ENCODE data around the gene ARHGEF4. TPM values are rescaled to one million over a fixed set of nuclear protein-coding genes. Genes with fewer than 3 reads are reported as not detected.

The ARHGEF4 gene
- total RNA-seq, 1 experiment from 2014 or later = 12.6 TPM

DNA sequence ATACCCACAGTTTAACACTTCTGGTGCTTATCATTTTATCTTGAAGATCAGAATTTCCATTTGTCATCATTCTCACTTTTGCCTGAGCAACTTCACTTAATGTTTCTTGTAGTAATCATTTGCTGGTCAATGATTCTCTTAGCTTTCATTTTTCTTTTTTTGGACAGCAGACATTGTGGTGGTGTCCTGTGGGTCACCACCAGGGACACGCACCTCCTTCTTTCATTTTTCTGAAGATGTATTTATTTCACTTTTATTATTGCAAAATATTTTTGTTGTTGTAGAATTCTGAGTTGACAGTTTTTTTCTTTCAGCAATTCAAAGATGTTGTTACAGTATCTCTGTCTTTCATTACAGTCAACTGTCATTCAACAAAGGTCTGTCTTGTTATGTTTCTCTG lies 172.3 kb downstream of the ARHGEF4 start:
- H3K9ac ChIP-seq (ENCODE audit: extremely low read depth, insufficient read length, low read length) = no peak overlapping the region
- H2BK5ac ChIP-seq (ENCODE audit: insufficient read length, low read length) = no peak overlapping the region
- no peaks in the 10 kb centered on the region for H3K9me3 Mint-ChIP-seq
- no peak overlapping the region for H3K18ac ChIP-seq (ENCODE audit: insufficient read length, low read depth, low read length)
- no peaks in the 10 kb centered on the region; the same call in 1 of the 2 replicates for H3K27me3 Mint-ChIP-seq (ENCODE audit: low read depth)
- no peaks in the 10 kb centered on the region for H3K79me2 ChIP-seq (ENCODE audit: insufficient read depth, low read length)
- H3K4me1 ChIP-seq (ENCODE audit: insufficient read depth, low read length) = no peaks in the 10 kb centered on the region; the same call in 1 of the 2 replicates
- no peak overlapping the region for H3K27ac ChIP-seq (ENCODE audit: insufficient read length, low read depth, low read length)
- TF ChIP-seq, protein P1, sequence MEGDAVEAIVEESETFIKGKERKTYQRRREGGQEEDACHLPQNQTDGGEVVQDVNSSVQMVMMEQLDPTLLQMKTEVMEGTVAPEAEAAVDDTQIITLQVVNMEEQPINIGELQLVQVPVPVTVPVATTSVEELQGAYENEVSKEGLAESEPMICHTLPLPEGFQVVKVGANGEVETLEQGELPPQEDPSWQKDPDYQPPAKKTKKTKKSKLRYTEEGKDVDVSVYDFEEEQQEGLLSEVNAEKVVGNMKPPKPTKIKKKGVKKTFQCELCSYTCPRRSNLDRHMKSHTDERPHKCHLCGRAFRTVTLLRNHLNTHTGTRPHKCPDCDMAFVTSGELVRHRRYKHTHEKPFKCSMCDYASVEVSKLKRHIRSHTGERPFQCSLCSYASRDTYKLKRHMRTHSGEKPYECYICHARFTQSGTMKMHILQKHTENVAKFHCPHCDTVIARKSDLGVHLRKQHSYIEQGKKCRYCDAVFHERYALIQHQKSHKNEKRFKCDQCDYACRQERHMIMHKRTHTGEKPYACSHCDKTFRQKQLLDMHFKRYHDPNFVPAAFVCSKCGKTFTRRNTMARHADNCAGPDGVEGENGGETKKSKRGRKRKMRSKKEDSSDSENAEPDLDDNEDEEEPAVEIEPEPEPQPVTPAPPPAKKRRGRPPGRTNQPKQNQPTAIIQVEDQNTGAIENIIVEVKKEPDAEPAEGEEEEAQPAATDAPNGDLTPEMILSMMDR (conservative IDR thresholded peaks at IDR 0.05) = 0 out of 3 replicates have a peak, but pooled peaks have one; percentile 16
- H2BK120ac ChIP-seq (ENCODE audit: low read depth, low read length, poor library complexity, severe bottlenecking) = no peak overlapping the region
- H3K36me3 Mint-ChIP-seq (ENCODE audit: insufficient read depth in 1 of 3, low read depth in 3 of 3) = no peaks in the 10 kb centered on the region; a peak in 1 of 7 replicates
- peaks cover 7 to 13% of the 10 kb centered on the region in 2 experiments for H3K4me1 Mint-ChIP-seq
- no peaks in the 10 kb centered on the region for H3K9me3 ChIP-seq (ENCODE audit: control insufficient read depth, low read depth, low read length)
- H3K23me2 ChIP-seq (ENCODE audit: insufficient read length, low read depth, low read length, poor library complexity, severe bottlenecking) = no peaks in the 10 kb centered on the region
- no peak overlapping the region for H3K4ac ChIP-seq (ENCODE audit: low read depth, low read length)
- no peaks in the 10 kb centered on the region for H4K20me1 ChIP-seq (ENCODE audit: control insufficient read depth, insufficient read depth, insufficient read length)
- no peak overlapping the region for H4K5ac ChIP-seq (ENCODE audit: insufficient read length, low read depth, low read length)
- no peak for DNase-seq
- no peak overlapping the region for H3K14ac ChIP-seq (ENCODE audit: insufficient read depth, low read length)
- H2BK15ac ChIP-seq (ENCODE audit: low read depth, low read length) = no peak overlapping the region
- no peaks in the 10 kb centered on the region for H3K27me3 ChIP-seq (ENCODE audit: insufficient read depth, low read length)
- H3K4me2 ChIP-seq (ENCODE audit: insufficient read depth, insufficient read length, low read length) = no peak overlapping the region
- no peak overlapping the region for H2AFZ ChIP-seq (ENCODE audit: low read length)
- no peak overlapping the region for H4K91ac ChIP-seq (ENCODE audit: insufficient read length, low read depth, low read length)
- no peak overlapping the region for H3K27ac Mint-ChIP-seq
- H3K56ac ChIP-seq (ENCODE audit: insufficient read length, low read depth, low read length) = no peak overlapping the region
- H2AK5ac ChIP-seq (ENCODE audit: insufficient read length, low read length) = no peak overlapping the region
- H3K4me3 Mint-ChIP-seq = no peak overlapping the region
- H3K23ac ChIP-seq (ENCODE audit: insufficient read length, low read depth, low read length) = no peak overlapping the region
- no peaks in the 10 kb centered on the region for H3K79me1 ChIP-seq (ENCODE audit: insufficient read depth, low read depth, low read length, poor library complexity, severe bottlenecking)
- no peak overlapping the region for H4K8ac ChIP-seq (replicated peaks; ENCODE audit: insufficient read length, low read depth, low read length)
- H3T11ph ChIP-seq (ENCODE audit: low read length) = no peak overlapping the region
- H2BK12ac ChIP-seq (ENCODE audit: insufficient read length, low read depth, low read length) = no peak overlapping the region
- H2BK20ac ChIP-seq (ENCODE audit: low read depth, low read length, poor library complexity, severe bottlenecking) = no peak overlapping the region
- WGBS (ENCODE audit: extremely low coverage, insufficient read length, low lambda C conversion rate) = no CpG with 5 or more reads among the region's 1 CpG
